Subcutaneous abdominal adipose tissue (tissue), 5 donors: Measurements from ENCODE around the gene CORIN.

Source experiments
- H3K27ac ChIP-seq: one replicate; pipeline ENCODE4 v1.7.0; 2013; ENCODE audit warnings: low read depth, mild to moderate bottlenecking, inconsistent platforms, low read length, moderate library complexity
- H3K27me3 ChIP-seq, 5 donors: one replicate each; pipeline ENCODE4 v1.7.0; 2013; ENCODE audit warnings: low read length in 5 of 5, inconsistent platforms in 1 of 5; ENCODE audit not compliant: control insufficient read depth in 5 of 5, insufficient read depth in 4 of 5
- H3K36me3 ChIP-seq, 5 donors: one replicate each; pipeline ENCODE4 v1.7.0; 2013; ENCODE audit warnings: low read length in 5 of 5; ENCODE audit not compliant: control insufficient read depth in 5 of 5, insufficient read depth in 5 of 5
- H3K4me1 ChIP-seq, 5 donors: one replicate each; pipeline ENCODE4 v1.7.0; 2013; ENCODE audit warnings: low read length in 5 of 5, mild to moderate bottlenecking in 3 of 5, moderate library complexity in 1 of 5; ENCODE audit not compliant: control insufficient read depth in 5 of 5, insufficient read depth in 5 of 5
- H3K4me3 ChIP-seq, 5 donors: one replicate each; pipeline ENCODE4 v1.7.0; 2013; ENCODE audit warnings: low read length in 5 of 5, low read depth in 1 of 5
- H3K9ac ChIP-seq, 5 donors: one replicate each; pipeline ENCODE4 v1.7.0; 2013; ENCODE audit warnings: low read length in 5 of 5, mild to moderate bottlenecking in 4 of 5, moderate library complexity in 3 of 5
- H3K9me3 ChIP-seq, 5 donors: one replicate each; pipeline ENCODE4 v1.7.0; 2013; ENCODE audit warnings: low read length in 5 of 5; ENCODE audit not compliant: control insufficient read depth in 5 of 5
- donor health status: healthy.
- donor health status: healthy.
- donor health status: healthy.
- donor health status: healthy.
- donor health status: healthy.

Gene CORIN

GRCh38 chr4:47662975-47663374 is 174.9 kb downstream of the CORIN start:
- H3K4me3 ChIP-seq = no peak overlapping the region
- H3K9ac ChIP-seq = no peak overlapping the region
- no peaks in the 10 kb centered on the region for H3K36me3 ChIP-seq
- H3K9me3 ChIP-seq = no peaks in the 10 kb centered on the region
- H3K4me1 ChIP-seq = no peaks in the 10 kb centered on the region
- no peak overlapping the region for H3K27ac ChIP-seq
- peaks cover 0 to 3% (median 0%) of the 10 kb centered on the region in 5 donors for H3K27me3 ChIP-seq

GRCh38 chr4:47661741-47662140 is 176.1 kb downstream of the CORIN start:
- H3K9ac ChIP-seq = no peak overlapping the region
- H3K4me1 ChIP-seq = no peaks in the 10 kb centered on the region
- H3K9me3 ChIP-seq = no peaks in the 10 kb centered on the region
- H3K27me3 ChIP-seq = no peaks in the 10 kb centered on the region
- no peak overlapping the region for H3K27ac ChIP-seq
- H3K36me3 ChIP-seq = no peaks in the 10 kb centered on the region
- no peak overlapping the region for H3K4me3 ChIP-seq

- no peaks in the 10 kb centered on the region for H3K9me3 ChIP-seq
Observed at GRCh38 chr4:47659342-47659741, 178.5 kb downstream of the CORIN start.

GRCh38 chr4:47654972-47655693 is 182.7 kb downstream of the CORIN start:
- H3K27ac ChIP-seq = no peak overlapping the region
- H3K9ac ChIP-seq = no peak overlapping the region
- H3K4me1 ChIP-seq = no peaks in the 10 kb centered on the region
- H3K9me3 ChIP-seq = no peaks in the 10 kb centered on the region
- H3K4me3 ChIP-seq = no peak overlapping the region
- H3K27me3 ChIP-seq = peaks cover 0 to 2% (median 0%) of the 10 kb centered on the region in 5 donors
- H3K36me3 ChIP-seq = no peaks in the 10 kb centered on the region

More at GRCh38 chr4:47659342-47659741, 178.5 kb downstream of the CORIN start:
- H3K4me3 ChIP-seq = no peak overlapping the region
- H3K27ac ChIP-seq = no peak overlapping the region
- no peak overlapping the region for H3K9ac ChIP-seq
- H3K4me1 ChIP-seq = no peaks in the 10 kb centered on the region
- no peaks in the 10 kb centered on the region for H3K36me3 ChIP-seq
- H3K27me3 ChIP-seq = no peaks in the 10 kb centered on the region

- Histone ChIP-seq H3K36me3 (no peaks in the 10 kb centered on the region), H3K9me3 (no peaks in the 10 kb centered on the region), H3K27ac (no peak overlapping the region), H3K27me3 (peaks cover 0 to 2% (median 0%) of the 10 kb centered on the region in 5 donors), H3K4me3 (no peak overlapping the region), H3K4me1 (no peaks in the 10 kb centered on the region), H3K9ac (no peak overlapping the region)
Observed at GRCh38 chr4:47652092-47652491, 185.8 kb downstream of the CORIN start.

- H3K9ac ChIP-seq = no peak overlapping the region
- H3K9me3 ChIP-seq = no peaks in the 10 kb centered on the region
- H3K27ac ChIP-seq = no peak overlapping the region
- no peaks in the 10 kb centered on the region for H3K4me1 ChIP-seq
- H3K4me3 ChIP-seq = no peak overlapping the region
- peaks cover 0 to 2% (median 0%) of the 10 kb centered on the region in 5 donors for H3K27me3 ChIP-seq
- H3K36me3 ChIP-seq = no peaks in the 10 kb centered on the region
Observed at GRCh38 chr4:47651231-47651630, 186.6 kb downstream of the CORIN start.

GRCh38 chr4:47650584-47651130 is 187.2 kb downstream of the CORIN start:
- Histone ChIP-seq H3K4me1 (no peaks in the 10 kb centered on the region), H3K9ac (no peak overlapping the region), H3K9me3 (no peaks in the 10 kb centered on the region), H3K27me3 (peaks cover 0 to 2% (median 0%) of the 10 kb centered on the region in 5 donors), H3K4me3 (no peak overlapping the region), H3K27ac (no peak overlapping the region), H3K36me3 (no peaks in the 10 kb centered on the region)

GRCh38 chr4:47647544-47647943 is 190.3 kb downstream of the CORIN start:
- H3K27me3 ChIP-seq = peaks cover 0 to 2% (median 0%) of the 10 kb centered on the region in 5 donors
- H3K9ac ChIP-seq = no peak overlapping the region
- H3K4me3 ChIP-seq = no peak overlapping the region
- no peaks in the 10 kb centered on the region for H3K36me3 ChIP-seq
- H3K4me1 ChIP-seq = no peaks in the 10 kb centered on the region
- H3K27ac ChIP-seq = no peak overlapping the region
- H3K9me3 ChIP-seq = no peaks in the 10 kb centered on the region

GRCh38 chr4:47647029-47647428 is 190.8 kb downstream of the CORIN start:
- Histone ChIP-seq H3K4me3 (no peak overlapping the region), H3K9me3 (no peaks in the 10 kb centered on the region), H3K36me3 (no peaks in the 10 kb centered on the region), H3K27me3 (peaks cover 0 to 2% (median 0%) of the 10 kb centered on the region in 5 donors), H3K9ac (no peak overlapping the region), H3K27ac (no peak overlapping the region), H3K4me1 (no peaks in the 10 kb centered on the region)

- peaks cover 0 to 2% (median 0%) of the 10 kb centered on the region in 5 donors for H3K27me3 ChIP-seq
- no peak overlapping the region for H3K4me3 ChIP-seq
- H3K9ac ChIP-seq = no peak overlapping the region
- no peaks in the 10 kb centered on the region for H3K36me3 ChIP-seq
- no peak overlapping the region for H3K27ac ChIP-seq
- no peaks in the 10 kb centered on the region for H3K4me1 ChIP-seq
- H3K9me3 ChIP-seq = no peaks in the 10 kb centered on the region
Observed at GRCh38 chr4:47646372-47646771, 191.5 kb downstream of the CORIN start.
